Panc1 (cell line): ENCODE results near the gene DPAGT1.

Experiments used
- CTCF ChIP-seq: fragments of 450-650 bp; IDR thresholded peaks from 2 replicates; pipeline ENCODE4 v1.5.1; 2017; ENCODE audit warnings: mild to moderate bottlenecking
- POLR2AphosphoS5 ChIP-seq: IDR thresholded peaks from 2 replicates; pipeline ENCODE4 v1.6.1; 2012; ENCODE audit warnings: mild to moderate bottlenecking, low read depth, low read length, moderate library complexity

- TF ChIP-seq CTCF, result no peak
- TF ChIP-seq POLR2AphosphoS5, result no peak
These were observed 9.8 kb upstream of the DPAGT1 start for GRCh38 chr11:119111361-119111925.
